ENCODE measurements around the gene DROSHA.

DROSHA gene

GRCh38 chr5:31445041-31445600 lies 86.8 kb downstream of the DROSHA start:
- Histone ChIP-seq H3K9me3 (ENCODE audit: control insufficient read depth in 2 of 2, low read length in 2 of 2) (no peaks in the 10 kb centered on the region), H3K27me3 (ENCODE audit: control insufficient read depth in 1 of 2, insufficient read depth in 2 of 2, low read length in 2 of 2) (no peaks in the 10 kb centered on the region)

GRCh38 chr5:31443572-31443971 lies 88.3 kb downstream of the DROSHA start:
- no peak overlapping the region for H3K27ac ChIP-seq (ENCODE audit: low read length)
- no peaks in the 10 kb centered on the region for H3K27me3 ChIP-seq (ENCODE audit: control insufficient read depth in 1 of 2, insufficient read depth in 2 of 2, low read length in 2 of 2)
- H3K9ac ChIP-seq (ENCODE audit: low read length in 2 of 2) = no peak overlapping the region
- no peaks in the 10 kb centered on the region for H3K9me3 ChIP-seq (ENCODE audit: control insufficient read depth in 2 of 2, low read length in 2 of 2)
- H3K4me3 ChIP-seq (ENCODE audit: low read length in 2 of 2) = no peak overlapping the region
- no peaks in the 10 kb centered on the region for H3K4me1 ChIP-seq (ENCODE audit: control insufficient read depth, insufficient read depth, low read length)
- H3K36me3 ChIP-seq (ENCODE audit: control insufficient read depth in 2 of 2, insufficient read depth in 2 of 2, low read length in 2 of 2) = peaks cover 10 to 14% of the 10 kb centered on the region in 2 donors

More at GRCh38 chr5:31445041-31445600, 86.8 kb downstream of the DROSHA start:
- H3K36me3 ChIP-seq (ENCODE audit: control insufficient read depth in 2 of 2, insufficient read depth in 2 of 2, low read length in 2 of 2) = peaks cover 3 to 16% of the 10 kb centered on the region in 2 donors
- no peak overlapping the region for H3K4me3 ChIP-seq (ENCODE audit: low read length in 2 of 2)
- H3K4me1 ChIP-seq (ENCODE audit: control insufficient read depth, insufficient read depth, low read length) = no peaks in the 10 kb centered on the region
- H3K27ac ChIP-seq (ENCODE audit: low read length) = no peak overlapping the region
- H3K9ac ChIP-seq (ENCODE audit: low read length in 2 of 2) = no peak overlapping the region

GRCh38 chr5:31442058-31442745 lies 89.7 kb downstream of the DROSHA start:
- Histone ChIP-seq H3K9me3 (ENCODE audit: control insufficient read depth in 2 of 2, low read length in 2 of 2) (no peaks in the 10 kb centered on the region), H3K9ac (ENCODE audit: low read length in 2 of 2) (no peak overlapping the region), H3K36me3 (ENCODE audit: control insufficient read depth in 2 of 2, insufficient read depth in 2 of 2, low read length in 2 of 2) (peaks cover 6 to 11% of the 10 kb centered on the region in 2 donors), H3K4me3 (ENCODE audit: low read length in 2 of 2) (no peak overlapping the region), H3K4me1 (ENCODE audit: control insufficient read depth, insufficient read depth, low read length) (no peaks in the 10 kb centered on the region), H3K27me3 (ENCODE audit: control insufficient read depth in 1 of 2, insufficient read depth in 2 of 2, low read length in 2 of 2) (no peaks in the 10 kb centered on the region), H3K27ac (ENCODE audit: low read length) (no peak overlapping the region)

DNA sequence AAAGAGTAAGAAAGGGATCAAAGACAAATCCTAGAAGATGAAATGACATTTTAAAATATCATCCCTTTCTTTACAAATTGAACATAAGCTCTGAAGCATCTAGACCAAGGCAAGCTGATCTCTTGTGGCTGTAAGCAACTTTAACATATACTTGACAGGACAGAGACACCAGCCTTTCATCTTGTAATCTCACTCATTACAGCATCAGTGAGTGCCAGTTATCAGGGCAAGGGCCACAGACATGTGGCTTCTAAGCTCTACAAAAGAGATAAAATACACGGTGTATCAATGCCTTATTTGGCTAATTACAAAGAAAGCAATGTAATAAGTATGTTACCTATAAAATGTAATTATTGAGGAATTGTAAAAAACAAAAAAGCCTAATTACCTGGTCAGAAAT lies 95.0 kb downstream of the DROSHA start:
- Histone ChIP-seq H3K27me3 (ENCODE audit: control insufficient read depth in 1 of 2, insufficient read depth in 2 of 2, low read length in 2 of 2) (no peaks in the 10 kb centered on the region), H3K9me3 (ENCODE audit: control insufficient read depth in 2 of 2, low read length in 2 of 2) (no peaks in the 10 kb centered on the region), H3K4me3 (ENCODE audit: low read length in 2 of 2) (no peak overlapping the region), H3K27ac (ENCODE audit: low read length) (no peak overlapping the region), H3K4me1 (ENCODE audit: control insufficient read depth, insufficient read depth, low read length) (no peaks in the 10 kb centered on the region), H3K9ac (ENCODE audit: low read length in 2 of 2) (no peak overlapping the region), H3K36me3 (ENCODE audit: control insufficient read depth in 2 of 2, insufficient read depth in 2 of 2, low read length in 2 of 2) (peaks cover 6 to 21% of the 10 kb centered on the region in 2 donors)

GRCh38 chr5:31435730-31436129 lies 96.2 kb downstream of the DROSHA start:
- Histone ChIP-seq H3K27me3 (ENCODE audit: control insufficient read depth in 1 of 2, insufficient read depth in 2 of 2, low read length in 2 of 2) (no peaks in the 10 kb centered on the region), H3K4me1 (ENCODE audit: control insufficient read depth, insufficient read depth, low read length) (no peaks in the 10 kb centered on the region), H3K36me3 (ENCODE audit: control insufficient read depth in 2 of 2, insufficient read depth in 2 of 2, low read length in 2 of 2) (peaks cover 10 to 25% of the 10 kb centered on the region in 2 donors), H3K27ac (ENCODE audit: low read length) (no peak overlapping the region), H3K4me3 (ENCODE audit: low read length in 2 of 2) (no peak overlapping the region), H3K9ac (ENCODE audit: low read length in 2 of 2) (no peak overlapping the region), H3K9me3 (ENCODE audit: control insufficient read depth in 2 of 2, low read length in 2 of 2) (no peaks in the 10 kb centered on the region)

DNA sequence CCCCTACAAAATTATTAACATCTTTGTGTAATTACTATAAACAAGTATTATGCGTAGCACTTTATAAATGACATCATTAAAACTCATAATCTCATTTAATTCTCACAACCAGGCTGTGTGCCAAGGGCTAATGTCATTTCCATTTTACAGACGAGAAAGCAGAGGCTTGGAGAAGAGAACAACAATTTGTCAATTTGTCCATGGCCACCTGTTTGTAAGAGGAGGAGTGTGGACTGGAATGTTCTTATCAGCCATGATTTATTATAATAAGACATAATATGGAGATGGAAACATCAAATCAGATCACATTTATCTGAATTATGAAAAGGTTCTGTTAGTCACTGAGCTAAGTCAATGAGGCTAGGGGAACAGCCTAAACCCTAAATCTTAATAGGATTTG lies 97.0 kb downstream of the DROSHA start:
- no peaks in the 10 kb centered on the region for H3K4me1 ChIP-seq (ENCODE audit: control insufficient read depth, insufficient read depth, low read length)
- no peak overlapping the region for H3K4me3 ChIP-seq (ENCODE audit: low read length in 2 of 2)
- H3K27ac ChIP-seq (ENCODE audit: low read length) = no peak overlapping the region
- H3K36me3 ChIP-seq (ENCODE audit: control insufficient read depth in 2 of 2, insufficient read depth in 2 of 2, low read length in 2 of 2) = peaks cover 16 to 24% of the 10 kb centered on the region in 2 donors
- H3K9me3 ChIP-seq (ENCODE audit: control insufficient read depth in 2 of 2, low read length in 2 of 2) = no peaks in the 10 kb centered on the region
- H3K27me3 ChIP-seq (ENCODE audit: control insufficient read depth in 1 of 2, insufficient read depth in 2 of 2, low read length in 2 of 2) = no peaks in the 10 kb centered on the region
- no peak overlapping the region for H3K9ac ChIP-seq (ENCODE audit: low read length in 2 of 2)

- Histone ChIP-seq H3K27me3 (ENCODE audit: control insufficient read depth in 1 of 2, insufficient read depth in 2 of 2, low read length in 2 of 2) (no peaks in the 10 kb centered on the region), H3K4me3 (ENCODE audit: low read length in 2 of 2) (no peak overlapping the region), H3K36me3 (ENCODE audit: control insufficient read depth in 2 of 2, insufficient read depth in 2 of 2, low read length in 2 of 2) (peaks cover 13 to 19% of the 10 kb centered on the region in 2 donors), H3K4me1 (ENCODE audit: control insufficient read depth, insufficient read depth, low read length) (no peaks in the 10 kb centered on the region), H3K27ac (ENCODE audit: low read length) (no peak overlapping the region), H3K9ac (ENCODE audit: low read length in 2 of 2) (no peak overlapping the region), H3K9me3 (ENCODE audit: control insufficient read depth in 2 of 2, low read length in 2 of 2) (no peaks in the 10 kb centered on the region)
These were observed 98.7 kb downstream of the DROSHA start for GRCh38 chr5:31433229-31433628.

DNA sequence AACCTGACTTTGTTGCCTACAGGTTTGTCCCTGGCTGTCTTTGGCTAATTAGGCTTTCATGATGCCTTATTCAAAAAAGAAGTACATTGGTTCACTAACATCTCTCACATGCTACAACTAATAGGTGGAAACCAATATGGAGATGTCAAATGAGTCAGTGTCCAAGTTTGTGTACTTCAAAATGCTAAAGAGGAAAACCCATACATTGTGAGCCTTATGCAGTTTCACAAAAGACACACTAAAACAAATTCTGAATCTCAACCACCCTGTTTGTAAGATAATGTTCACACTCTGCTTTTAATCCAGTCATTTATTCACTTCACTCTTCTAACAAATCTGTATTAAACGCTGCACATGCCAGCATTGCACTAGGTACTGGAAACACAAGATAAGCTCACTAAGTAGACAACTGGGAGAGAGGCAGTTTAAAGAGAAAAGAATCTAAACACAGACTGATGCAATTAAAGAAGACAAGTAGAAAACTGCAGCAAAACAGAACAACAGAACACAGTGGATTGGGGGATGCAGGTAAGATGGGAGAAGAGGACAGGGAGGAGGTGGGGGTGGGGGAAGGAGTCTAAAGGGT lies 104.1 kb downstream of the DROSHA start:
- no peaks in the 10 kb centered on the region for H3K9me3 ChIP-seq (ENCODE audit: control insufficient read depth in 2 of 2, low read length in 2 of 2)
- H3K36me3 ChIP-seq (ENCODE audit: control insufficient read depth in 2 of 2, insufficient read depth in 2 of 2, low read length in 2 of 2) = peaks cover 7 to 17% of the 10 kb centered on the region in 2 donors
- no peak overlapping the region for H3K4me3 ChIP-seq (ENCODE audit: low read length in 2 of 2)
- H3K27me3 ChIP-seq (ENCODE audit: control insufficient read depth in 1 of 2, insufficient read depth in 2 of 2, low read length in 2 of 2) = no peaks in the 10 kb centered on the region
- H3K4me1 ChIP-seq (ENCODE audit: control insufficient read depth, insufficient read depth, low read length) = no peaks in the 10 kb centered on the region
- no peak overlapping the region for H3K9ac ChIP-seq (ENCODE audit: low read length in 2 of 2)
- no peak overlapping the region for H3K27ac ChIP-seq (ENCODE audit: low read length)

DNA sequence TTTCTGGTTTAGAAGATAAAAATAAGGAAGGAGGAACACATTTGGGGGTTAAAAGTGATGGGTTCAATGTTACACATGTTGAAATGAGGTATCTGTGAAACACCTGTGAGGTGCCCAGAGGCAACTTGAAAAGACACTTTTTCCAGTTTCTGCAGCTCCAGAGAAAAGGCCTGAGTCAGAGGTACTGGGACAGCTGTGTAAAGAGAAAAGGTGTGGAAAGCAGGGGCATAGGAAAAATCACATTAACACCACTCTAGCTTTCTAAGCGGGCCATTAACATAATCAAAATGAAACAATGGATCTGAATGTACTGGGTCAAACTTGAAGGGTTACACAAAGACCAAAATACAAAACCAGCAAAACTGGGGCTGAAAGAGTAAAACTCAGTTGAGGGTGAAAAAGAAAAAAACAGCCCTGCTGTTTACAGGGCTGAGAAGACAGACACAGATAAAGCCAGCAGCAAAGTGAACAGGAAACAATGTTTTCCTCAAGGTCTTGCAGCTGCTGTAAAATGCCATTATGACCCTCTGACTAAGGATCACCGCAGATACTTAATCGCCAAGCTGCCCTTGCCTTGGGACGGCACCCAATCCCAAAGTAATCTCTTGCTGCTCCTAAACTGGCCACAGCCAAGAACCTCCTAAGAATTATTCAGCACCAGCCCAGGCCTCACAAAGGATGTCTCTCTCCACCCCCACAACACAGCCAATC lies 104.7 kb downstream of the DROSHA start:
- no peak overlapping the region for H3K27ac ChIP-seq (ENCODE audit: low read length)
- H3K4me1 ChIP-seq (ENCODE audit: control insufficient read depth, insufficient read depth, low read length) = no peaks in the 10 kb centered on the region
- no peak overlapping the region for H3K9ac ChIP-seq (ENCODE audit: low read length in 2 of 2)
- H3K36me3 ChIP-seq (ENCODE audit: control insufficient read depth in 2 of 2, insufficient read depth in 2 of 2, low read length in 2 of 2) = peaks cover 12 to 23% of the 10 kb centered on the region in 2 donors
- H3K9me3 ChIP-seq (ENCODE audit: control insufficient read depth in 2 of 2, low read length in 2 of 2) = no peaks in the 10 kb centered on the region
- H3K4me3 ChIP-seq (ENCODE audit: low read length in 2 of 2) = no peak overlapping the region
- H3K27me3 ChIP-seq (ENCODE audit: control insufficient read depth in 1 of 2, insufficient read depth in 2 of 2, low read length in 2 of 2) = no peaks in the 10 kb centered on the region

DNA sequence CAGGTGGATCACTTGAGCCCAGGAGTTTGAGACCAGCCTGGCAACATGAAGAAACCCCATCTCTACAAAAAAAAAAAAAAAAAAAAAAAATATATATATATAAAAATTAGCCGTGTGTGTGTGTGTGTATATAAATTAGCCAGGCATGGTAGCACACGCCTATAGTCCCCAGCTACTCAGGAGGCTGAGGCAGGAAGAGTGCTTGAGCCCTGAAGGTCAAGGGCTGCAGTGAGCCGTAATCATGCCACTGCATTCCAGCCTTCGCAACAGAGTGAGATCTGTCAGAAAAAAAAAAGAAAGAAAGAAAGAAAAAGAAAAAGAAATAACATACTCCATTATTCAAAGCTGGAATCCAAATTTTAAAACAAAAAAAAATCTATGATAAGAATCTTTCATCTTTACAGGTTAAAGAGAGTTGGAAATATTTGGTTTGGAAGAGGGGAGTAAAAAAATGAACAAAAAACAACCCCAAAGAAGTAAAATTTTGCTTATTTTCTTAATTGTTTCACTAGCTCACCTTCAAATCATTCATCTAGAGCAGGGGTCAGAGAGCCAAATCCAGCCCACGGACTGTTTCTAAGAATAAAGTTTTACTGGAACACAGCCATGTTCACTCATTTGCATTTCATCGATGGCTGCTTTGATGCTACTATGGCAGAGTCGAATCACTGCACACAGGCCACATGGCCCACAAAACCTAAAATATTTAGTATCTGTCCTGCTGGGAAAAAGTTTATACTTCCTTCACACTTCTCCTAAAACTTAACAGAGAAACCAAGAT lies 109.9 kb downstream of the DROSHA start:
- no peaks in the 10 kb centered on the region for H3K27me3 ChIP-seq (ENCODE audit: control insufficient read depth in 1 of 2, insufficient read depth in 2 of 2, low read length in 2 of 2)
- H3K9ac ChIP-seq (ENCODE audit: low read length in 2 of 2) = no peak overlapping the region
- peaks cover 29 to 38% of the 10 kb centered on the region in 2 donors for H3K36me3 ChIP-seq (ENCODE audit: control insufficient read depth in 2 of 2, insufficient read depth in 2 of 2, low read length in 2 of 2)
- no peak overlapping the region for H3K27ac ChIP-seq (ENCODE audit: low read length)
- H3K4me3 ChIP-seq (ENCODE audit: low read length in 2 of 2) = no peak overlapping the region
- H3K9me3 ChIP-seq (ENCODE audit: control insufficient read depth in 2 of 2, low read length in 2 of 2) = no peaks in the 10 kb centered on the region
- no peaks in the 10 kb centered on the region for H3K4me1 ChIP-seq (ENCODE audit: control insufficient read depth, insufficient read depth, low read length)

Data from stomach smooth muscle (tissue), 2 donors.